GM21423 (cell line): ENCODE results near the gene FAM50B.
"Not testable (repeated sequence)": the region's sequence is repeated elsewhere in the genome, so short reads cannot be mapped to it uniquely, and the experiment has no call there.

Experiments used
- ATAC-seq: cut with Tn5 transposase; IDR thresholded peaks from one replicate; pipeline ENCODE4 v1.9.1; 2021; ENCODE audit warnings: mild to moderate bottlenecking, moderate library complexity; ENCODE audit not compliant: unreplicated experiment

FAM50B gene

DNA sequence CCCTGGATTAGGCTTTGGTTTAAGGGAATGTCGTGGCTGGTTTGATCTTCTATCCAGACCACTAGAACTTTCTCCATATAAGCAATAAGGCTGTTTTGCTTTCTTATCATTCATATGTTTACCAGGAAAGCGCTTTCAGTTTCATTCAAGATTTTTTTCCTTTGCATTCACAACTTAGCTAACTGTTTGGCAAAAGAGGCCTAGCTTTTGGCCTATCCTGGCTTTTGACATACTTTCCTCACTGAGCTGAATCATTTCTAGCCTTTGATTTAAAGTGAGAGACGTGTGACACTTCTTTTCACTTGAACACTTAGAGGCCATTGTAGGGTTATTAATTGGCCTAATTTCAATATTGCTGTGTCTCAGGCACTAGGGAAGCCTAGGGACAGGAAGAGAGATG lies 1.7 kb upstream of the FAM50B start:
- no peak for ATAC-seq

DNA sequence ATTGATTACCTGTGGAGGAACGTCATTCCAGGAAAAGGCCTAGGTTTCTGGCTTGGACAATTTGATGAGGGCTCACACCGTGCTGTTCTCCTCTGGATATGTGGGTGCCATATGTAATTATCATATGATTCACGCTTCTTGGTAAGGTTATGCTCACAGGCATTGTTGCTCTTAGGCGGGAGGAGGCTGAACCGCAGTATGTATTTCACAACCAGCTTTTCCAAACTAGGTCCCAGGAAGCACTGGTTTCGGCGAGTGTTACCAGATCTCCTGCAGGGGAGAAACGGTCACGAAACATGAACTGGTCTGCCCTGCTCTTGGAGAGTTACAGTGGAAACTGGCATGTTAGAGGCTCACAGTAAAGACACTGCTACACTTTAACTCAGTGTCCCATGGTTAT lies 793 bp upstream of the FAM50B start:
- ATAC-seq: no peak

DNA sequence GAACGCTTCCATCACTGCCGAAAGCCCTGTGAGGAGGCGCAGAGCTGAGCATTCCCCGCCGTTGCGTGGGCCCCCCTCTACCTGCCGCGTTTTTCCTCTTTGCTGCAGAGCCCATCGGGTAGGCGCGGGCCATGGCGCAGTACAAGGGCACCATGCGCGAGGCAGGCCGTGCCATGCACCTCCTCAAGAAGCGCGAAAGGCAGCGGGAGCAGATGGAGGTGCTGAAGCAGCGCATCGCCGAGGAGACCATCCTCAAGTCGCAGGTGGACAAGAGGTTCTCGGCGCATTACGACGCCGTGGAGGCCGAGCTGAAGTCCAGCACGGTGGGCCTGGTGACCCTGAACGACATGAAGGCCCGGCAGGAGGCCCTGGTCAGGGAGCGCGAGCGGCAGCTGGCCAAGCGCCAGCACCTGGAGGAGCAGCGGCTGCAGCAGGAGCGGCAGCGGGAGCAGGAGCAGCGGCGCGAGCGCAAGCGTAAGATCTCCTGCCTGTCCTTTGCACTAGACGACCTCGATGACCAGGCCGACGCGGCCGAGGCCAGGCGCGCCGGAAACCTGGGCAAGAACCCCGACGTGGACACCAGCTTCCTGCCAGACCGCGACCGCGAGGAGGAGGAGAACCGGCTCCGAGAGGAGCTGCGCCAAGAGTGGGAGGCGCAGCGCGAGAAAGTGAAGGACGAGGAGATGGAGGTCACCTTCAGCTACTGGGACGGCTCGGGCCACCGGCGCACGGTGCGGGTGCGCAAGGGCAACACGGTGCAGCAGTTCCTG lies 693 bp downstream of the FAM50B start:
- ATAC-seq: no peak

DNA sequence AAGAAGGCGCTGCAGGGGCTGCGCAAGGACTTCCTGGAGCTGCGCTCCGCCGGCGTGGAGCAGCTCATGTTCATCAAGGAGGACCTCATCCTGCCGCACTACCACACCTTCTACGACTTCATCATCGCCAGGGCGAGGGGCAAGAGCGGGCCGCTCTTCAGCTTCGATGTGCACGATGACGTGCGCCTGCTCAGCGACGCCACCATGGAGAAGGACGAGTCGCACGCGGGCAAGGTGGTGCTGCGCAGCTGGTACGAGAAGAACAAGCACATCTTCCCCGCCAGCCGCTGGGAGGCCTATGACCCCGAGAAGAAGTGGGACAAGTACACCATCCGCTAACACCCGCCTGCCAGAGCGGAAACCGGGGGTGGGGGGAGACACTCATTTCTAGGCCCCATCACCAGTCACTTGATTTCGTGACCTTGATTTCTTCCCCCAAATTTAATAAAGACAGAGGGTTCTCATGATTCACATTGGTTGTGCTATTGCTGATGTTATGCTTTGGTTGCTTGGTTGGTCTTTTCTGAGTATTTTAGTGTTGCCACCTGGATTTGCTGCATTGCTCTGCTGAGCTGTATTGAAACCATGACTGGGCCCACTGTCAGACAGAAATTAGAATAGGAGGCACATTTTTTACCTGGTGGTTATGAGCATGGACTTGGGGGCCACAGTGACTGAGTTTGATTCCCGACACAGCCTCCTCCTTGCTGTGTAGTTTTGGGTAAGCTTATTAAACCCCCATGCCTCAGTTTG lies 1.5 kb downstream of the FAM50B start:
- ATAC-seq: no peak

DNA sequence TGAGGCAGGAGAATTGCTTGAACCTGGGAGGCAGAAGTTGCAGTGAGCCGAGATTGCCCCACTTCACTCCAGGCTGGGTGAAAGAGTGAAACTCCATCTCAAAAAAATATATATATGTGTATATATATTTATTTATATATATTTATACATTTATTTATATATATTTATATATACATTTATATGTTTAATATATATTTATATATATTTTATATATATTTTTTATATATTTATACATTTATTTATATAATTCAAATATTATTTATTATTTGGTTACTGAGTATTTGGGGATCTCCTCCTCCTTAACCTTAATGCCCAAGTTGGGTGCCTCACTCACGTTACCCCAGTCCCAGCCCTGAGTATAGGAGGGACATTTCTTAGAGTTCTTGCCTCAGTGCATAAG lies 2.7 kb downstream of the FAM50B start:
- no peak for ATAC-seq

DNA sequence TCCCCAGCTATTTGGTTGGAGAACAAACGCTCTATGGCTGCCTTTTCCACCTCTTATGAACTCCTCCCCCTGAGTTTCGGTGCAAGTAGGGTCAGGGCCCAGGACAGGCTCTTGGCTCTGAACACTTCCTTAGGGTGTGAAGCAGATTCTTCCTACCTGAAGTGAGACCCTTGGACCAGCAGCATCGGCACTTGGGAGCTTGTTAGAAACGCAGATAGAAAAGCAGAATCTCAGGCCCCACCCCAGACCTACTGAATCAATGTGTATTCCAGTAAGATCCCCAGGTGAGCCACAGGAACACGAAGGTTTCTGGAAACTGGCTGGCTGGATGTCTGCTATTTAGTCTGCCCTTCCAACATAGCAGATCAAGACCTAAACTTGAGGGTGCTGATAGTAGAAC lies 3.2 kb downstream of the FAM50B start:
- no peak for ATAC-seq

DNA sequence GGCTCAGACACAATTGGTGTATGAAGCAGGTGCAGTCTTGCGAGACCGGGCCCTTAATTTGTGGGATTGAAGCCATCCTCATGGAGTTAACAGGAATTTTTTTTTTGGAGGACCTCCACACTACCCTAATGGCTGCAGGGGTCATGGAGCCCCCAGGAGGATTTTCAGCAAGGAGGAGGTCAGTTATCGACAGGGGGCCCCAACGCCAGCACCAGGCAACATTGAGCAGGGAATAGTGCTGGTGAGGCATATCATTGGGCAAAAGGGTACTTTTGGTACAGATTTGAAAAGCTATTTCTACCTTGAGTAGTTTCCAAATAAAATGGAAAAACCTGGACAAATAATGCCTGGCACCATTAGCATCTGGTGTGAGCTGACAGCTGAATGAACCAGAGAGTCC lies 6.7 kb downstream of the FAM50B start:
- no peak for ATAC-seq

DNA sequence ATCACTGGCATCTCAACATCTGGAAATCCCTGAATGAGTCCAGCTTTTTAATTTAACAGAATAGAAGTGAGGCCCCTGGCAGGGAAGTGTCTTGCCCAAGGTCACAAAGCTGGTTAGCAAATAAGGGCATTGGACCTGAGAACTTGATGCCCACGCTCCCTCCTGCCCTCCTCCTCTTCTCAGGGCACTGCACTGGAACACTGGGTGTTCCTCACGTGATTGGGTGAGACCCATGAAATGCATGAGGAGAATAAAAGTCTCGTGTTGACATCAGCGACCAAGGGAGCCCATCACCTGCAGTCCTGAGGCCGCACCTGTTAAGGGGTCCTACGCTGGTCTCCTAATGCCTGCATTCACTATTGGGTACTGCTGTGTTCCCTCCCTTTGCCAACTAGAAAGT lies 7.4 kb downstream of the FAM50B start:
- no peak for ATAC-seq

DNA sequence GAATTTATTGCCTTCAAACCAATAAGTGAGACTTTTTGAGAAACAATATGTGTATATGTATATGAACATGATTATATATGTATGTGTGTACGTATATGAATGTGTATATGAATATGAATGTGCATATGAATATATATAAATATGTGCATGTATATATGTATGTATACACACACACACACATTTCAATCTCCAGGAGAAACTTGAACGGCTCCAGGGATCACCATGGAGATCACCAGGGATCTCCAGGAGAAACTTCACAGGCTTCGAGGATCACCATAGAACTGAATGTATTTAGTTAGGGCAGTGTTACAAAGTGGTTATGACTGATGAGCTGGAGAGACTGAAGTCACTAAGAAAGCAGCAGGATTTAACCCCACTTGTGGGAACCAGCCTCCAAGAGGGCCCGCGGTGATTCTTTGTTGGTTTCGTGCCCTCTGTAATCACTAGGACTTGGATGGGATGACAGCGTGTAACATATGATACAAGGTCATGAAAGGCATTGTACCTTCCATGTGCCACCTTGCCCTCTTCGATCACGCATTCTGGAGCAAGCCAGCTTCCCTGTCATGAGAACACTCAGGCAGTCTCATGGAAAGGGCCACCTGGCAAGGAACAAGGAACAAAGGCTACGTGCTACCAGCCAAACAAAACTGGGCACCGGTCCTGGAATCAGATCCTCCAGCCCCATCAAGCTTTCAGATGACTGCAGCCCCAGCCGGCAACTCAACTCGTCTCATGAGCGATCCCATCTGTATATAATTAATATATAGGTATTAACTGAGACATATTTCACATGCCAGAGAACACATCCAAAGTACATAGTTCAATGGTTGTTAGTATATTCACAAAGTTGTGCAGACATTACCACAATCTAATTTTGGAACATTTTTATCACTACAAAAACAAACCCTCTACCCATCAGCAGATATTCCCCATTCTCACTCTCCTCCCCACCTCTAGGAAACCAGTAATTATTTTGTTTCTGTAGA lies 8.6 kb downstream of the FAM50B start:
- no peak for ATAC-seq

DNA sequence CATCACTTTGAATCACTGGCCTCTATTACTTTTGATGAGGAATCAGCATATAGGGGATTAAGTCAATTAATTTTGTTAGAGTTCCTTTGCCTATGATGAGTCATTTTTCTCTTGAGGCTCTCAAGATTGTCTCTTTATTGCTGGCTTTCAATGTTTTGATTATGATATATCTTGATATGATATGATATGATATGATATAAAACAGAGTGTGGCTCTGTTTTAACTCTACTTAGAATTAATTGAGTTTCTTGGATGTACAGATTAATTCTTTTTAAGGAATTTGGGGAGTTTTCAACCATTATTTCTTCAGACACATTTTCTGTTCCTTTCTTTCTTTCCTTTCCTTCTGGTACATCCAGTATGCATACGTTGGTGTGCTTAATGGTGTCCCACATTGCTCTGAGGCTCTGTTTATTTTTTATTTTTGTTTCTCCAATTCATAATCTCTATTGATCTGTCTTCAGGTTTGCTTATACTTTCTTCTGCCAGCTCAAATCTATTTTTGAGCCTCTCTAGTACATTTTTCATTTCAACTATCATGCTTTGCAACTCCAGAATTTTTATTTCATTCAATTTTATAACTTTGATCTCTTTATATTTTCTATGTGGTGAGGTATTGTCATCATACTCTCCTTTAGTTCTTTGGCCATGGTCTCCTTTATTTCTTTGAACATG lies 10.8 kb downstream of the FAM50B start:
- ATAC-seq: no peak

DNA sequence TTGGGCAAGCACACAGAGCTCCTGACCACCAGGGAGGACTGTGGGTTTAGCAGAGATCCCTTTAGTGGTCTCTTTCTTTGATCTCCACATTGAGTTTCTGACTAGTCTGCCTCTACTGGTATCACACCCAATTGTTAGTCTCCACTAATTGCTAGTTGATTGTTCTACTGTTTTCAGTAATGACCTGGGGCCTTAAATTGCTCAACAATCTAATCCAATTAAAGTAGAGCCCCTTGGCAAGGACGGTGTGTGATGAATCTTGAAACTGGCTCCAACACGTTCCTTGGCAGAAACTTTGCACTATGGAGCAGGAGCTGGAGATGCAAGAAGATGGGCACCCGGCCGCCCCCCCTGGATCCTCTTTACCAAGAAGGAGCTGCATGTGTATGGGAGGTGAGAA lies 12.3 kb downstream of the FAM50B start:
- ATAC-seq: no peak

DNA sequence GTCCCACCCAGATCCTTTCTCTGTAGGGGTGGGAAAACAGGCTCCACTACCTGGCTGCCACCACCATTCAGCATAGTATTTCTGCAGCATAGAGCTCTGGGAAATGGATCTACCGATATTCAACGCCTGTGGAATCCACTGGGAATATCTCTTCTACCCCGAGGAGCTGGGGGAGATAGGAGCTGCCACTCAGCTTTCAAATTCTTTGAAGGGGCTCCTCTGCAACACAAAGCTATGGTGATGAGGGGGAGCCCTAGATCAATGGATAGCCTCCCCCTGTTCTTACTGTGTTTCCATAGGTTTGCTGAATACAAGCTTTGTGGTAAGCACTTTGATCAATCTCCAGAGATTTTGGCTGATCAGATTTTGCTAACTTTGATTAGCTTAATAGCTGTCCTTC lies 12.9 kb downstream of the FAM50B start:
- ATAC-seq: no peak

DNA sequence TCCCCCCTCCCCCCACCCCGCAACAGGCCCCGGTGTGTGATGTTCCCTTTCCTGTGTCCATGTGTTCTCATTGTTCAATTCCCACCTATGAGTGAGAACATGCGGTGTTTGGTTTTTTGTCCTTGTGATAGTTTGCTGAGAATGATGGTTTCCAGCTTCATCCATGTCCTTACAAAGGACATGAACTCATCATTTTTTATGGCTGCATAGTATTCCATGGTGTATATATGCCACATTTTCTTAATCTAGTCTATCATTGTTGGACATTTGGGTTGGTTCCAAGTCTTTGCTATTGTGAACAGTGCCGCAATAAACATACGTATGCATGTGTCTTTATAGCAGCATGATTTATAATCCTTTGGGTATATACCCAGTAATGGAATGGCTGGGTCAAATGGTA lies 14.1 kb downstream of the FAM50B start:
- ATAC-seq: not testable (repeated sequence)

DNA sequence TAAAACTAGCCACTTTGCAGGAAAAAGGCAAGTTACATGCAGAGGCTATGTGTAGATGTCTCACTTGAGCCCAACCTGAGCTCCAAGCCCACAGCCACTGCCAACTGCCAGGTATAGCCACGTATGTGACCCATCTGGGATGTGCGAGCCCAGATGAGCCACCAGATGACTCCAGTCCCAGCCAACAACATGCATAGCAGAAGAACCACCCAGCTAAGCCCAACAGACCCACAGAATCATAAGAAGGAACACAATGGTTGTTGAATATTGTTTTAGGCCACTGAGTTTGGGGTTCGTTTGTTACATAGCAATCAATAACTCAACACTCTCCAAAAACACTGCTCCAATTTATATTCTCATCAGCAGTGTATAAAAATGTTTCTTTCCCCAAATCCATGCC lies 16.3 kb downstream of the FAM50B start:
- ATAC-seq: no peak

DNA sequence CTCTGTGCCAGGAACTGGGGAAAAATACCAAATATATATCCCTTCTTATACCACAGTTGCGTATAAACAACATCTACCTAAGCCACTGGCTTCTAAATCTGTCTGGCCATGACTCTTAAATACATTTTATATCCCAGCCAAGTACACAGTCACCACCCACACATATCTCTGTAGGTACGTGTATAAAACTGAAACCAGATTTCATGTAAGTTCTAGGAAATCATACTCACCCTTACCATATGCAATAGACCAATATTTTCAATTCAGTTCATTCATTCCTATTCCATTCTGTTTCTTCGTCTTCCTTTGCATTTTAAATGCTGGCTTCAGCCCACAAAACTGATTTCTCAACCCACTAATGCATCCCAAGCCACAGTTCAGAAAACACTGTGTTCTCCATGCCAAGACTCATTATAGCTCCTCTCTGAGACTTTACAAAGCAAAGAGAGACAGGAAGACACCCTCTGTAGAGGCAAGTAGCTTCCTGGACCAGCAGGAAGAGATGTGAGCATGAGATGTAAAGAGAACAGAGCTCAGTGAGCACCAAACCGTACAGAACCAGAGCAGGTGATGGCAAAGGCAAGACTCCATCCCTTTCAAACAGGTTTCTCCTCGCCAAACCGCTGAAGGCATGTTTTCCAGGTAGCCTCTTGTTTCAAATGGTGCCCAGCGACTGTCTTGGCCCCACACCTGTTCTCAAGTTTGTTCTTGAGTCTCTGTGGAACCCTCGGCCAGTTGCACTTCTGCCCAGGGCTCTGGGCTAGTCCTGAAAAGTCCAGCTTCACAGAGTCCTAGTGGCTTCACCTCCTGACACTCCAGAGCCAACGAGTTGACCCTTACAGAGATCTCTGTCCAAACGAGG lies 18.7 kb downstream of the FAM50B start:
- no peak for ATAC-seq

DNA sequence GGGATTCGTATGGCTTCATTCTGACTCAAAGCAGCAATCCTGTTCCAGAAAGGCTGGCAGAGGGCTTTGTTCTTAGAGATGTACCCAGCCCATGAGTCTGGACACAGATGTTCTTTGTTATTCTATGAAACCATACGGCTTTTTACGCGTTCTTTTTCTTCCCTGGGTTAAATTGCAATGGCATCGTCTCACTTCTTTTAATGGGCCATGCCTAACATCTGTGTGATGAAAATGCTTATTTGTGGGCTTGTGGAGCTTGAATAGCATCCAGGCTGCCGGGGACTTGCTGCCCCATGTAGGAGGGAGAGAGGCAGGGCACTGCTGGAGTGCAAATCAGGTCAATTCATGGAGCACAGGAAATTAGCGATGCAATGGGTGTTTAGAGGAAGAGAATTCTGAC lies 19.4 kb downstream of the FAM50B start:
- no peak for ATAC-seq

DNA sequence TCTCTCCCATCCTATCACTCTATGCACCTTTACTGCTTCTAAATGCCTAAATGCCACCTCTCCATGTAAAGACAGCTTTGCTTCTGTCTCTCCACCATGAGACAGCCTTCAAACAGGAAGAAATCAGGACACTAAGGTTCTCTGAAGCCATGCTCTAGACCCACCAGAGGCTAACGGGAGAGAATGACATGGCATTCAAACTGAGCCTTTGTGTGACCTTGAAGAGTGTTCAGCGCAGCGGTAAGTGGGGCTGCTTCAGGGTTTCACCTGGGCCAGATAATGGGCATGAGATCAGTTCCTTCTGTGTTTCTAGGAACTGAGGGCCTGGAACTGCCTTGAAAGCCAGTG lies 20.1 kb downstream of the FAM50B start:
- no peak for ATAC-seq

DNA sequence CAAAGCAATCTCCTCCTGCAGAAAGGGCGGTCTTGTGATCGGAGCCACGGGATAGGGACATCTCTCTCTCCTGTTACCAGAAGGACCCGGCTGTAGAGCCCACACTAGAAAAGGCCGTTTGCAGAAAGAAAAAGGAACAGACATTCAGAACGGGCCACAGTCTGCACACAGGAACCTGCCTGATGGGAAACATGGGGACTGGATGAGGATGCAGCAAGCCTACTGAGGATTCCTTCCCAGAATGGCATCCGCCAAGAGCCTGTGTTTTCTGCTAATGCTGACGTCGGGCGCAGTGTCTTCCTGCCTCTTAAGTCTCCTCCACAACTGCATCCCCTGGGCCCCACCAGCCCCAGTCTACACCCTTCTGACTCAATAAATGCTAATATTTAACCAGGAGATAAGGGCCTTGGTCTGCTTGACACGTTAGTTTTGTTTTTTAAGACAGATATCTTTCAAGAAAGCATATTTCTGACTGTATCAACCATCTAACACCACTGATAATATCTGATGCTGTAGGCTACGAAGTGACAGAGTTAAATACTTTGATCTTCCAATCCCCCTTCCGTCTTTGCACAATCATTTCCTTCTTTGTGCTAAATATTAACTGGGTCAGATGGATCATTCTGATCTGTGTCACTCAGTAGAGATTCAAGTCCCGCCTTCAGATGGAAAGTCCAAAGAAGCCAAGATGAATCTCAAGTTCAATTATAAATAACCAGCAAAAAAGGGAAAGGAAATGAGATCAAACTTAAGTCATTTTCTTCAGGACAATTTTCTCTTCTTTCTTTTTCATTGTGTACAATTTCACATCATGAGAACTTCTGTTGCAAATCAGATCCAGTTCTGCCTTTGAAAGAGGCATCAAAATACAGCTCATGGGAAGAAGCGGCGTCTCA lies 20.7 kb downstream of the FAM50B start:
- ATAC-seq: no peak

DNA sequence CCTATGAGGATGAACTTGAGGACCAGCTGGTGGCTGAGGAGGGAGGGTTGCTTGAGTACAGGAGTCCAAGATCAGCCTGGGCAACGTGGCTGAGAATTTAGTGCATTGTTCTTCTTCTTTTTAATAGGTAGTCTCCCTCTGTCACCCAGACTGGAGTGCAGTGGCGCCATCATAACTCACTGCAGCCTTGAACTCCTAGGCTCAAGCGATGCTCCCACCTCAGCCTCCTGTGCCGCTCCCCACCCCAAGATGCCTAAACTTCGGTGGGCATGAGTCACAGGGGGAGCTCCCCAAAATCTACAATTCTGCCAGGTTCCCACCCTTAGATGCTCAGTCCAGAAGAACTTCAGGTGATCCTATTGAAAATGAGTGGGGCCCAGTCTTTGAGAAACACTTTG lies 21.4 kb downstream of the FAM50B start:
- no peak for ATAC-seq
